ENCODE data around the gene TPCN2. TPM values are rescaled to one million over a fixed set of nuclear protein-coding genes. Genes with fewer than 3 reads are reported as not detected.

The TPCN2 gene
- total RNA-seq, 3 donors from 2014 or later = 5.8 to 8.4 (median 7.1) TPM

DNA sequence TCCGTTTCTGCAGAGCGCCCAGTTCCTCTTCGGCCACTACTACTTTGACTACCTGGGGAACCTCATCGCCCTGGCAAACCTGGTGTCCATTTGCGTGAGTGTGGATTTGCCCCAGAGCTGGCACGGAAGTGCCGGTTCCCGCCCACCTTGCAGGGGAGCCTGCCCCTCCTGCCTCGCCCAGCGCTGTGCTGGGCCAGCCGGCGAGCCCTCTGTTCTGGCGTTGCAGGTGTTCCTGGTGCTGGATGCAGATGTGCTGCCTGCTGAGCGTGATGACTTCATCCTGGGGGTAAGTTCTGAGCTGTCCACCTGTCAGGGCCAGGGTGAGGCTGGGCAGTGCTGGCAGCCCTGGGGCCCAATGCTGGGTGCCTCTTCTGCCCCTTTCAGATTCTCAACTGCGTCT is 29.8 kb downstream of the TPCN2 start:
- DNase-seq = no peak
- ATAC-seq = no peak
- Mint-ChIP-seq H3K27me3 (ENCODE audit: low read depth) (no peaks in the 10 kb centered on the region), H3K4me3 (no peak overlapping the region), H3K9me3 (no peaks in the 10 kb centered on the region), H3K4me1 (ENCODE audit: low read depth) (peaks cover 15% of the 10 kb centered on the region), H3K36me3 (ENCODE audit: insufficient read depth) (peaks cover 6% of the 10 kb centered on the region)

DNA sequence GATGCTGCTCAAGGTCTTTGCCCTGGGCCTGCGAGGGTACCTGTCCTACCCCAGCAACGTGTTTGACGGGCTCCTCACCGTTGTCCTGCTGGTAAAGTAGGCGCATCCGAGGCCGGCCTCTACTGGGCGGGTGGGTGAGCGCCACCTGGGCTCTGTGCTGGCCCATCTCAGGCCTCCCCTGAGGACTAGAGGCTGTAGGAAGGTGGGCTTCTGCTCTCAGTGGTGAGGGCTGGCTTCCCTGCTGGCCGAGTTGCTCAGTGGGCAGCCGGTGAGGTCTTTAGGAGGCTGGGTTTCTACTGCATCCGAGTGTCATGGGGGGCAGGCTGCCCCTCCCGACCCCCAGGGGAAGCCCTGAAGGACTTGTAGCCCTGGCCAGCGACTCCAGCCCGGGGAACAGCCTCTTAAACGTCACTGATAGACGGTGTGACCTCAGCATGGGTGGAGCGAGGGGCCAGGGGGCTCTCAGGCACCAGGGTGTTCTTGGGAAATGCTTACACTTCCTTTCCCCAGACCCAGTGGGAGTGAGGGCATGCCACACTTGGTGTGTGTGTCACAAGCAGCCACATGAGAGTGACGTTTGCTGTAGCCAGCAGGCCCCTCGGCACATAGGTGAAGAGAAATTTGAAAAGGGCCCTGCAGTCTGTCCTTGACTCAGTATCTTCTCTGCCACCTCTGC is 30.3 kb downstream of the TPCN2 start:
- Mint-ChIP-seq H3K9me3 (no peaks in the 10 kb centered on the region), H3K4me3 (no peak overlapping the region)
- DNase-seq = no peak

DNA sequence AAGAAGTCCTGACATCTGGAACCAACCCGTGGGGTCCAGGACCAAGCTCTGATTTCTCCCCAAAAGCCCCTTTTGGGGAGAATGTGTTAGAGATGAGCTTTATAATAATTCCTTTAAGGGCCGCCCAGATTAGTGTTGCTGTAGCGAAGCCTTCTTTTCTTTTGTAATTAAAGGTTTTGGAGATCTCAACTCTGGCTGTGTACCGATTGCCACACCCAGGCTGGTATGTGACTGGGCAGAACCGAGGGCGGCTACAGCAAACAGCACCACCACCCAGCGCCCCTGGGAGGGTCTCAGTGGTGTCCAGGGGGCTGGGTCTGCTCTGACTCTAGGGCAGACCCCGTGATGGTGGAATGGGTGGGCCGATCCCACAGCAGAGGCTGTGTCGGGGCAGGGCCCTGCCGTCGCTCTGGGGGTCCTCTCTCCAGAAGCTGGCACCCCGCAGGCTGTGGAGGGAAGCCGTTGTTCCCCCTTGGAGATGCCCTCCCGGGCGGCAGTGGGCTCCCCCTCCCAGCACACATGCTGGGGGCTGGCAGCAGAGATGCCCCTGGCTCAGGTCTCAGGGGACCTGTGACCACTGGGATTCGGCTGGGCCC is 31.0 kb downstream of the TPCN2 start:
- H3K36me3 Mint-ChIP-seq (ENCODE audit: insufficient read depth) = peaks cover 3% of the 10 kb centered on the region
- no peaks in the 10 kb centered on the region for H3K9me3 Mint-ChIP-seq
- DNase-seq (no peak), ATAC-seq (no peak)
- no peaks in the 10 kb centered on the region for H3K27me3 Mint-ChIP-seq (ENCODE audit: low read depth)
- no peak overlapping the region for H3K4me3 Mint-ChIP-seq
- H3K4me1 Mint-ChIP-seq (ENCODE audit: low read depth) = peaks cover 15% of the 10 kb centered on the region

More for the DNA sequence above, 30.3 kb downstream of the TPCN2 start:
- H3K4me1 Mint-ChIP-seq (ENCODE audit: low read depth) = peaks cover 15% of the 10 kb centered on the region
- peaks cover 3% of the 10 kb centered on the region for H3K36me3 Mint-ChIP-seq (ENCODE audit: insufficient read depth)
- no peaks in the 10 kb centered on the region for H3K27me3 Mint-ChIP-seq (ENCODE audit: low read depth)
- ATAC-seq = no peak

DNA sequence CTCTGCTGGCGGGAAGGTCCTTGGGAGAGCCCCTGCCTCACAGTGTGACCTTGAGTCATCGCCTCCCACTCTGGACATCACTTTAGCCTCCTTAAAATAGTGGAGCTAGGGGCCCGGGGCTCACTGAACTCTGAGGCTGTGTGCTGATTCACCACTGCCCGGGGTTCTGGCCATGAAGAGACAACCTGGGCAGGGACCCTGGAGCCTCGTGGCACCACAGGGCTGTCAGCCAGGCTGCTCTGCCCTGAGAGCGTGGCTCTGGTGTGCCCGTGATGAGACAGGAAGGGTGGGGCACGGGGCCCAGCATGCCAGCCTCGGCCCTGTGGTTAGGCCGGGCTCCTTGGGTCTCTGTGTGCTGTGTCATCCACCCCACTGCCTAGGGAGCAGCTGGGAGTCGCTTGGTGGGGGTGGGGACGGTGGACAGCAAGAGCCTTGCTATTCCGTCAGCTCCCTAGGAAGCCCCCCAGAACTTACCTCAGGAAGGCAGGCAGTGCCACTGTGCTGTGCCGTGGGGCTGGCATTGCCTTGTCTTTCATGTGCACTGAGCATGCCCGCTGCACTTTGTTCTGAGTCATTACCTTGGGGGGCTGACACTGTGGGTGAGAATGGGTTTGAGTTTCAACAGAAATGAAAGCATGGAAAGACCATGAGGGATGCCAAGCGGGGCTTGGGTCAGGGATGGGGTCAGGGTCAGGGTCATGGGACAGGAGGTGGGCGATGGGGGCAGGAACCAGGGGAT is 31.7 kb downstream of the TPCN2 start:
- peaks cover 3% of the 10 kb centered on the region for H3K36me3 Mint-ChIP-seq (ENCODE audit: insufficient read depth)
- no peaks in the 10 kb centered on the region for H3K27me3 Mint-ChIP-seq (ENCODE audit: low read depth)
- peaks cover 15% of the 10 kb centered on the region for H3K4me1 Mint-ChIP-seq (ENCODE audit: low read depth)
- H3K9me3 Mint-ChIP-seq = no peaks in the 10 kb centered on the region
- DNase-seq = no peak
- peak; percentile 58 to 59 for ATAC-seq
- no peak overlapping the region for H3K4me3 Mint-ChIP-seq

DNA sequence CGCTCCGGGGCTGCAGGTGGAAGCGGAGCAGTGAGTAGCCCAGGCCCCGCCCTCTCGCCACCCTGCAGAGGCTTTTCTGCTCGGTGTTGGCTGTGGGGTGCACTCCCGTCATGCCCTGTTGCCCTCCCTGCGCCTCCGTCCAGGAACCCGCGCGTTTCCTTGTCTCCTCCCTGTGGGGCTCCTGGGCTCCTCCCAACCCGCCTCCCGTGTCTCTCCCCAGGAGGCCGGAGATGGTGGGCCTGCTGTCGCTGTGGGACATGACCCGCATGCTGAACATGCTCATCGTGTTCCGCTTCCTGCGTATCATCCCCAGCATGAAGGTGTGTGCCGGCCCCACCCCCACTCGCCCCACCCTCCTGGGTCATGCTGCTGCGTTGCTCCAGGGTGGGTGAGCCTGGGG is 32.4 kb downstream of the TPCN2 start:
- no peak for DNase-seq
- Mint-ChIP-seq H3K9me3 (no peaks in the 10 kb centered on the region), H3K27me3 (ENCODE audit: low read depth) (no peaks in the 10 kb centered on the region), H3K36me3 (ENCODE audit: insufficient read depth) (peaks cover 3% of the 10 kb centered on the region), H3K4me3 (no peak overlapping the region), H3K4me1 (ENCODE audit: low read depth) (peaks cover 15% of the 10 kb centered on the region)
- ATAC-seq = no peak

DNA sequence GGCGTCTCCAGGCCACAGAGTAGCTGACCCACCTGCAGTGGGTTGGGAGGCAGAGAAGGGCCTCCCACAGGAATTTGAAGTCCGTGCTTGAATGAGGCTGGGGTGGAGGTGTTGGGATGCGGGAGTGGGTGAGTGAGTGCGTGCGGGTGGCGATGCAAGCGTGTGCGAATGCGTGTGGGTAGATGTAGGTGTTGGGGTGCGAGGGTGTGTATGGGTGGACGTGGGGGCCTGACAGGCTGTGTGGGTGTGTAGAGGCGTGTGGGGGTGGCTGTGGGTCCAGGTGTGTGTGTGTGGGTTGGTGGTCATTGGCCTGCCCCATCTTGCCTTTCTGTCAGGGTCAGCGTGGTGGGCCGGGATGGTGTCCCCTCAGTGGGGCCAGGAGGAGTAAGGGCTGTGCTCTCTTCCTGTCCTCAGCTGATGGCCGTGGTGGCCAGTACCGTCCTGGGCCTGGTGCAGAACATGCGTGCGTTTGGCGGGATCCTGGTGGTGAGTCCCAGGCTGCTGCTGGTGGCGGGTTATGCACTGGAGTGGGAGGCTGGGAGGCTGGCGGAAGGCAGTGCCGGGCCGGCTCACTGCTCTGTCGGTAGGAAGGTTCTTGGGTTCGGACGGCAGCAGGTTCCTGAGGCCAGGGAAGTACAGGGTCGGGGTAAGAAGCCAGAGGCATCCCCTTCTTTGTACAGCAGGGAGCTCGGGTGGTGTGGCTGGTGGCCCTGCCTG is 35.0 kb downstream of the TPCN2 start:
- Mint-ChIP-seq H3K4me3 (no peak overlapping the region), H3K9me3 (no peaks in the 10 kb centered on the region), H3K27me3 (ENCODE audit: low read depth) (no peaks in the 10 kb centered on the region), H3K4me1 (ENCODE audit: low read depth) (peaks cover 15% of the 10 kb centered on the region), H3K36me3 (ENCODE audit: insufficient read depth) (peaks cover 3% of the 10 kb centered on the region)
- no peak for ATAC-seq
- no peak for DNase-seq

DNA sequence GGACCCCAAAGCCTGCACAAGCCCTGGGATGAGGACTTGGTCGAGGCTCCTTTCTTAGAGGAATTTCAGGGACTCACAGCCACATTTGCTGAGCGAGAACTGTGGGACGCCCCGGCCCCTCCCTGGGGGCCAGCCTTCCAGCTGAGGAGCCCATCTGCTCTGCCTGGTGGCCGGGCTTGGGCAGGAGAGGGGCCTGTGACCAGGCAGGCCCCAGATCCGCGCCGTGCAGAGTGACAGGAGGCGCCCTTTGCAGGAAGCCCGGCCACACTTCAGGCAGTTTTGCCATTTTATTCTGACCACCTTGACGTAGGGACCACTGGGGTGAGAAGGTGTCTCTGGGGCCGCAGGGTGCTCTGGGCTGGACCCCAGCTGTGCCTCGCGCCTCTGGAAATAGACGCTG is 35.6 kb downstream of the TPCN2 start:
- H3K4me1 Mint-ChIP-seq (ENCODE audit: low read depth) = peaks cover 13% of the 10 kb centered on the region
- H3K27me3 Mint-ChIP-seq (ENCODE audit: low read depth) = no peaks in the 10 kb centered on the region
- H3K36me3 Mint-ChIP-seq (ENCODE audit: insufficient read depth) = peaks cover 3% of the 10 kb centered on the region

DNA sequence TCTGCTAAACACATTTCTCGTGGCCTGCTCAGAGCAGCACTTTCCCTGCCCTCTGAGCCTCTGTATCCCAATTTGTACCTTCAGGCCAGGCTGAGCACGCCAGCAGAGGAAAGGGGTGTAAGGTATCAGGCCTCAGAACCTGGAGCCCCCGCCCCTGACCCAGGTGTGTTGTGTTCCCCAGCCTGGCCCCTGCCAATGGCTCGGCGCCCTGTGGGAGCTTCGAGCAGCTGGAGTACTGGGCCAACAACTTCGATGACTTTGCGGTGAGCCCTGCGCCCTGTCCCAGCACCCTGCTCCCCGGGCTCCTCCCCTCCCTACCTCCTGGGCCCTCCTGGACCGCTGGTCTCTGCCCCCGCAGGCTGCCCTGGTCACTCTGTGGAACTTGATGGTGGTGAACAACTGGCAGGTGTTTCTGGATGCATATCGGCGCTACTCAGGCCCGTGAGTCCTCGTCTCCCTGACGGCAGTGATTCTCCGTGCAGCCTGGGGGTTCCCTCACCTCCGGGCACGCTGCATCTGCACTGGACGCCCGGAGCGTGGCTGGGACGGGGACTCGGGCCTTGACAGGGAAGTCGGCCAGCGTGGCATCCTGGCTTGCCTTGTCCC is 36.9 kb downstream of the TPCN2 start:
- ATAC-seq (no peak), DNase-seq (no peak)
- Mint-ChIP-seq H3K27me3 (ENCODE audit: low read depth) (no peaks in the 10 kb centered on the region), H3K36me3 (ENCODE audit: insufficient read depth) (peaks cover 3% of the 10 kb centered on the region), H3K4me1 (ENCODE audit: low read depth) (peaks cover 3% of the 10 kb centered on the region), H3K9me3 (no peaks in the 10 kb centered on the region), H3K4me3 (no peak overlapping the region)

More for the DNA sequence above, 35.6 kb downstream of the TPCN2 start:
- no peaks in the 10 kb centered on the region for H3K9me3 Mint-ChIP-seq
- no peak for DNase-seq
- H3K4me3 Mint-ChIP-seq = no peak overlapping the region
- ATAC-seq = no peak

DNA sequence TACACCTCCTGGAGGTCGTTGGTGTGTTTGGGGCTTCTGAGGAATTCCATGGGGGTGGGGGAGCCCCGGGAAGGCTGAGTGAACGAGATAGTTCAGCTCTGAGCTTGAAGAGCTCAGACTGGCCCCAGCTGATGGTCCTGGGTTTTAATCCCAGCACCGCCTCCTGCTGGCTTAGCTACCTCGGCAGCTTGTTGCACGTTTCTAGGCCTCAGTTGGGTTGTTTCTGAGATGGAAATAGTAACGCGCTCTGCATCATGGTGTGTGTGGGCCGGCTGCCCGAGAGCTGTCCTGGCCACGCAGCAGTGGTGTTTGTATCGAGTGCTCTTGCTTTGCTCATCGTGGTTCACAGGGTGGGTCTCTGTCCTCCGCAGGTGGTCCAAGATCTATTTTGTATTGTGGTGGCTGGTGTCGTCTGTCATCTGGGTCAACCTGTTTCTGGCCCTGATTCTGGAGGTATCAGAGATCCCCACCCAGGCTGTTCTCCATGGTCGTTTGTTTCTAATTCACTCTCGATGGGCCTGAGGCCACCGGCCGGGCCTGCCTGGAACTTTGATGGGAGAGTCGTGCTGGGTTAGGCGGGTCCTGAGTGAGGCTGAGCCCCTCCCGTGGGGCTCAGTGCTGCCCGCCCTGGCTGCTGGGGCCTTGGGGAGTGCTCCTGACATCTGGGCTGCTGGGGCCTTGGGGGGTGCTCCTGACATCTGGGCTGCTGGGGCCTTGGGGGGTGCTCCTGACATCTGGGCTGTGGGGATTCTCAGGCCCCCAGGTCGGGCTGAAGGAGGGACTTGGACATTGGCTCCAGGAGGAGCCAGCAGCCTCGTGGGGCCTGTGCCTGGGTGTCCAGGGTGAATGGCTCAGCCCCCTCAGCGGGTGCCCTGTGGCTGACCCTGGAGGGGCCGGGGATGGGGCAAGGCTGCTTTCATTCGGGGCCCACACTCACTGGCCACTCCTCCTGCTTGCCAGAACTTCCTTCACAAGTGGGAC is 37.7 kb downstream of the TPCN2 start:
- DNase-seq (no peak), ATAC-seq (no peak)
- no peak overlapping the region for H3K4me3 Mint-ChIP-seq
- H3K36me3 Mint-ChIP-seq (ENCODE audit: insufficient read depth) = peaks cover 3% of the 10 kb centered on the region
- H3K4me1 Mint-ChIP-seq (ENCODE audit: low read depth) = no peaks in the 10 kb centered on the region
- no peaks in the 10 kb centered on the region for H3K9me3 Mint-ChIP-seq
- no peaks in the 10 kb centered on the region for H3K27me3 Mint-ChIP-seq (ENCODE audit: low read depth)

DNA sequence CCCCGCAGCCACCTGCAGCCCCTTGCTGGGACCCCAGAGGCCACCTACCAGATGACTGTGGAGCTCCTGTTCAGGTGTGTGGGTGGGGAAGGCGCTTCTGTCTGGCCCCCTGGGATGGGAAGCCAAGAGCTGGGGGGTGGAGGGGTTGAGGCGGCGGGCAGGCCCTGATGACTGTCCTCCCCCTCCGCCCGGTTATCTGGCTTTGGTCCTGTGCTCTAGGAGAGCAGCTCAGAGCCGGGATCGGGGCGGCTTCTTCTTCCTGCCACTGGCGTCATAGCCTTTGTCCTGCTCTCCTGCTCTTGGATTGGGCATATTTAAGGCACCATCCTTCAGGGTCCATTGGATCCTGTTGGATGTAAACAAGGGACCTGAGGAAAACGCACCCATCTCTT is 38.4 kb downstream of the TPCN2 start:
- Mint-ChIP-seq H3K36me3 (ENCODE audit: insufficient read depth) (peaks cover 5% of the 10 kb centered on the region), H3K4me1 (ENCODE audit: low read depth) (no peaks in the 10 kb centered on the region)

DNA sequence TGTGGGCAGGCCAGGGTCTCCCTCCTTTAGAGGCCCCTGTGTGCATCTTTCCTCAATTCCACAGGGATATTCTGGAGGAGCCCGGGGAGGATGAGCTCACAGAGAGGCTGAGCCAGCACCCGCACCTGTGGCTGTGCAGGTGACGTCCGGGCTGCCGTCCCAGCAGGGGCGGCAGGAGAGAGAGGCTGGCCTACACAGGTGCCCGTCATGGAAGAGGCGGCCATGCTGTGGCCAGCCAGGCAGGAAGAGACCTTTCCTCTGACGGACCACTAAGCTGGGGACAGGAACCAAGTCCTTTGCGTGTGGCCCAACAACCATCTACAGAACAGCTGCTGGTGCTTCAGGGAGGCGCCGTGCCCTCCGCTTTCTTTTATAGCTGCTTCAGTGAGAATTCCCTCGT is 39.1 kb downstream of the TPCN2 start:
- Mint-ChIP-seq H3K9me3 (no peaks in the 10 kb centered on the region), H3K36me3 (ENCODE audit: insufficient read depth) (peaks cover 7% of the 10 kb centered on the region), H3K4me1 (ENCODE audit: low read depth) (no peaks in the 10 kb centered on the region), H3K27me3 (ENCODE audit: low read depth) (no peaks in the 10 kb centered on the region), H3K4me3 (no peak overlapping the region)
- no peak for ATAC-seq
- DNase-seq = no peak

More for the DNA sequence above, 38.4 kb downstream of the TPCN2 start:
- Mint-ChIP-seq H3K27me3 (ENCODE audit: low read depth) (no peaks in the 10 kb centered on the region), H3K4me3 (no peak overlapping the region), H3K9me3 (no peaks in the 10 kb centered on the region)
- ATAC-seq = no peak
- DNase-seq = no peak

DNA sequence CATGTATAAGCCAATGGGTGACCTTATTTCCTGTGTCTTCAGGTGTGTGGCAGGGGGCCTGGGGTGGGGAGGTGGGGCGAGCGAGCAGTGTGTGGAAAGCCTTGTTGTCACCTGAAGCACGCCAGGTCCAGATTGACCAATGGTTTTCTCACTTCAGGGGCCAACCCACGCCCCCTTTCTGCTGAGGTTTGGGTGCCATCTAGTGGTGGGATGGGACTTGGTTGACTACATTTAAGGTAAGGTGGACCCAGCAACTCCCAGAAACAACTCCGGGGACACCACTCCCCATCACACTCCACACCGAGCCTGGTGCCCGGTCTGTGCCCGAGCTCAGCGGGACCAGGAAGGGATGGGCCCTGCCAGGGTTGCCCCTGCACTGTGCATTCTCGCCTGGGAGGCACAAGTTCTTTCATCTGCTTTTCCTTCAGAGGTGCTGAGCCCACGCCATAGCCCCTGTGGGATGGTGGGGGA is 40.0 kb downstream of the TPCN2 start:
- no peaks in the 10 kb centered on the region for H3K27me3 Mint-ChIP-seq (ENCODE audit: low read depth)
- peak; percentile 73 to 74 for ATAC-seq
- no peak overlapping the region for H3K4me3 Mint-ChIP-seq
- H3K9me3 Mint-ChIP-seq = no peaks in the 10 kb centered on the region
- no peaks in the 10 kb centered on the region for H3K4me1 Mint-ChIP-seq (ENCODE audit: low read depth)
- peak; percentile 47 for DNase-seq
- H3K36me3 Mint-ChIP-seq (ENCODE audit: insufficient read depth) = peaks cover 11% of the 10 kb centered on the region

DNA sequence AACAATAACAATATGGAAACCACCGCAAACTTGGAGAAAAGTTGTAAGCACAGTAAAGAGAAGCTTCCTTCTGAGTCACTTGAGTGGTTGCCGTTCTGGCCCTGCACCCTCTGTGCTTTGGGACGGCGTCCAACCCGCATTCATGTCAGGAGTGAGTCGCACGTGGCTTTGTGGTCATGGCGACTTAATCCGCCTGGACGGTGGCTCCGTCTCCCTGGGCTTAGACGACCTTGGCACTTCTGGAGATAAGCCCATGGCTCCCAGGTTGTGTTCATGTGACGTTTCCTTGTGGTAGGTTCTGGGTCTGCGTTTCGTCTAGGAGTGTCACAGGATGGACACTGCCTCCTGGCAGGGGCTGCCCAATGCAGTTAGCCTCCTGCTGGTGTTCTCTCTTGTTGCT is 40.5 kb downstream of the TPCN2 start:
- DNase-seq = no peak
- no peak for ATAC-seq
- H3K4me3 Mint-ChIP-seq = no peak overlapping the region
- no peaks in the 10 kb centered on the region for H3K27me3 Mint-ChIP-seq (ENCODE audit: low read depth)
- no peaks in the 10 kb centered on the region for H3K9me3 Mint-ChIP-seq
- peaks cover 11% of the 10 kb centered on the region for H3K36me3 Mint-ChIP-seq (ENCODE audit: insufficient read depth)
- no peaks in the 10 kb centered on the region for H3K4me1 Mint-ChIP-seq (ENCODE audit: low read depth)

Measured in activated T-cell treated with anti-CD3 and anti-CD28 coated beads, Interleukin-2, amount 50 U/mL, for 4 hours (primary cell).